Central memory CD8-positive, alpha-beta T cell (primary cell): ENCODE data around the gene MAGEA9B.
A peak's percentile ranks its signal among the peaks of the same experiment; 100 is the strongest.
"Not testable (repeated sequence)": the region's sequence is repeated elsewhere in the genome, so short reads cannot be mapped to it uniquely, and the experiment has no call there.

Experiments used
- ATAC-seq: fragments of 150-1000 bp; cut with Tn5 transposase; replicated peaks from 2 replicates; pipeline ENCODE4 v1.10.0; 2022; ENCODE audit warnings: mild to moderate bottlenecking, moderate FRiP score, moderate number of reproducible peaks; ENCODE audit not compliant: poor library complexity, severe bottlenecking; ENCODE audit errors: extremely low read depth
- DNase-seq, 2 donors: peaks; one replicate each; pipeline ENCODE4 v3.0.0; 2021; ENCODE audit warnings: low spot score in 2 of 2
- H3K27ac Mint-ChIP-seq: one replicate; pipeline ENCODE4 v1.8.0; 2022; ENCODE audit warnings: low read depth, mild to moderate bottlenecking, moderate library complexity, mixed read lengths
- H3K27me3 Mint-ChIP-seq: one replicate; pipeline ENCODE4 v1.8.0; 2022; ENCODE audit warnings: mixed read lengths
- H3K36me3 Mint-ChIP-seq: one replicate; pipeline ENCODE4 v1.8.0; 2022; ENCODE audit warnings: mild to moderate bottlenecking, moderate library complexity, mixed read lengths; ENCODE audit not compliant: insufficient read depth
- H3K4me1 Mint-ChIP-seq: one replicate; pipeline ENCODE4 v1.8.0; 2022; ENCODE audit warnings: mixed read lengths
- H3K4me3 Mint-ChIP-seq: one replicate; pipeline ENCODE4 v1.8.0; 2022; ENCODE audit warnings: mild to moderate bottlenecking, moderate library complexity, mixed read lengths
- H3K9me3 Mint-ChIP-seq: one replicate; pipeline ENCODE4 v1.8.0; 2022; ENCODE audit warnings: mixed read lengths

The MAGEA9B gene

GRCh38 chrX:149607699-149608098 is 20.4 kb upstream of the MAGEA9B start:
- Mint-ChIP-seq H3K9me3 (no peaks in the 10 kb centered on the region), H3K4me3 (no peak overlapping the region), H3K27ac (no peak overlapping the region), H3K4me1 (peaks cover 17% of the 10 kb centered on the region), H3K36me3 (peaks cover 10% of the 10 kb centered on the region), H3K27me3 (no peaks in the 10 kb centered on the region)
- DNase-seq, result no peak
- no peak for ATAC-seq

DNA sequence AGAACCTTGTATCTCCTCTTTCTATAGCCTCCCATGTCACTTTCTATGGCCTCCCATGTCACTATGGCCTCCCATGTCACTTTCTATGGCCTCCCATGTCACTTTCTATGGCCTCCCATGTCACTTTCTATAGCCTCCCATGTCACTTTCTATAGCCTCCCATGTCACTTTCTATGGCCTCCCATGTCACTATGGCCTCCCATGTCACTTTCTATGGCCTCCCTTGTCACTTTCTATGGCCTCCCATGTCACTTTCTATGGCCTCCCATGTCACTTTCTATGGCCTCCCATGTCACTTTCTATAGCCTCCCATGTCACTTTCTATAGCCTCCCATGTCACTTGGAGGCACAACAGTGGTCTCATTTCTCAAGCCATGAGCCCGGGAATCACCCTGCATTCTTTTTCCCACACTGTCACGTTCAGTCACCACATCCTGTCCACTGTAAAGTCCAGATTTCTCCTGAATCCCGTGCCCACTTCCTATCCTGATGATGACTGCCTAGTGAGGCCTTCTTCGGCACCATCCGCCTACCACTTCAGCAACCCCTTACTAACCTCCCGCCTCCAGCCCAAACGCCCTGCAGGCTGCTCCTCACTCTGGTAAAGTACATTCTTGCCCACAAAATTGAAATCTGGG is 18.1 kb upstream of the MAGEA9B start:
- ATAC-seq, H3K36me3 Mint-ChIP-seq, H3K27ac Mint-ChIP-seq, H3K9me3 Mint-ChIP-seq, H3K27me3 Mint-ChIP-seq, DNase-seq, H3K4me1 Mint-ChIP-seq, H3K4me3 Mint-ChIP-seq: not testable (repeated sequence)

- H3K9me3 Mint-ChIP-seq, H3K27me3 Mint-ChIP-seq, H3K4me1 Mint-ChIP-seq, ATAC-seq, H3K36me3 Mint-ChIP-seq, H3K27ac Mint-ChIP-seq, DNase-seq, H3K4me3 Mint-ChIP-seq: not testable (repeated sequence)
These were observed 11.3 kb upstream of the MAGEA9B start for GRCh38 chrX:149598603-149599002.

- ATAC-seq, H3K27ac Mint-ChIP-seq, H3K27me3 Mint-ChIP-seq, H3K9me3 Mint-ChIP-seq, H3K4me1 Mint-ChIP-seq, H3K4me3 Mint-ChIP-seq, H3K36me3 Mint-ChIP-seq, DNase-seq: not testable (repeated sequence)
These were observed 8.7 kb upstream of the MAGEA9B start for GRCh38 chrX:149595943-149596342.

DNA sequence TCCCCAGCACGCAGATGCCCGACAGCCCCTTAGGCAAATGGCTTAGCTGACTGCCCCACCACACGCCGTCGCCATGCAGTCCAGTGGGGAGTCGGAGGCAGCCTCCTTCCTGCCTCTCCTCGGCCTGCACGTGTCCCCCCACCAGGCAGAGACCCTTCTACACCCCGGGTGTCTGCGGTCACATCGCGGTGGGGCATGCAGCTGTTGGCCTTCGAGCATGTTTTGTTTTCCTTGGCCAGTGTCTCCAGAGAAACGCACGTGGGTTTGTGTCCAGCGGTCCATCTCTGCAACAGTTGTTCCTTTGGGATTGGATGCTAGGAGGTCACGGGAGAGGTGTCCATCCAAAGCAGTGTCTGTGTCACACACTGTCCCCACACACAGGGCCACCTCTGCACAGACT is 8.0 kb upstream of the MAGEA9B start, which contains the start of gene HSFX2:
HSFX2 (minus strand) TSS at position 101 of the 400 bp plus-strand sequence. CDS start 614 bp downstream, outside the sequence.
- not testable (repeated sequence) for H3K9me3 Mint-ChIP-seq, H3K36me3 Mint-ChIP-seq, DNase-seq, H3K27ac Mint-ChIP-seq, H3K4me1 Mint-ChIP-seq, H3K4me3 Mint-ChIP-seq, ATAC-seq, H3K27me3 Mint-ChIP-seq

- H3K27me3 Mint-ChIP-seq, H3K4me3 Mint-ChIP-seq, DNase-seq, H3K9me3 Mint-ChIP-seq, H3K27ac Mint-ChIP-seq, H3K36me3 Mint-ChIP-seq, H3K4me1 Mint-ChIP-seq, ATAC-seq: not testable (repeated sequence)
These were observed 3.7 kb upstream of the MAGEA9B start for GRCh38 chrX:149590993-149591392.

DNA sequence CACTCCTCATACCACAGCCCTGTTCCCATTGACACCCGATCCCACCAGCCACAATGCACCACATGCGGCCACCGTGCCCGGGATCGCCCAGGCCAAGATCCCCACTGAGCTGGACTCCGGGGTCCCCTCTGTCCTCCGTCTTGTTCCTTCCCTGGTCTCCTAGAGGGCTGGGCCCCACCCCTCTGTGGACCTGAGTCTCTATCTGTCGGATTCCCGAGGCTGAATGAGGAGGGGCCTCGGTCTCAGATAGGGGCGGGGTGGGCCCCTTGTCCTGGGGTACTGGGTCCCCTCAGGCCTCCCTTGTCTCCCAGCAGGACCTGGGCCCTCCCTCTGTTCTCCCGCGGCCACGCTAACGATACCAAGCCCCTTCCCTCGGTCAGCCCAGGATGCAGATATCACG is 1.6 kb downstream of the MAGEA9B start:
- H3K9me3 Mint-ChIP-seq, H3K4me3 Mint-ChIP-seq, H3K36me3 Mint-ChIP-seq, H3K27me3 Mint-ChIP-seq, ATAC-seq, H3K27ac Mint-ChIP-seq, H3K4me1 Mint-ChIP-seq, DNase-seq: not testable (repeated sequence)

DNA sequence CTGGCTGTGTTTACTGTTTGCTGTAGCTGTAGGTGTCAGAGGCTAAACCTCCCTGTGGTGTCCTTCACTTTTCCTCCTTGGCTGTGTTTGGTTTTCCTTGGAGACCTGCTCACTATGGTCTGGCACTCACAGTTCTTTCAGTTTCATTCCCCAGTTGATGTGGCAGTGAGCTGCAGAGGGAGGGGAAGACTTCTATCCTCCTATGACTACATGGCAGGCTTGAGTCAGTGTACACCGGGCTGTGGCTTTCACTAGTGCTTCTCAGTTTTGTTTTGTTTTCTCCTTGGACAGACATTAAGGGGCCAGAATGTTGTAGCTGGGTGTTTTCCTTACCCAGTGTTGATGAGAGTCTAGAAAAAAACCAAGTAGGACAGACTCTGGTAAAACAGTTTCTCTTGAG is 13.8 kb downstream of the MAGEA9B start:
- not testable (repeated sequence) for H3K27ac Mint-ChIP-seq, H3K4me1 Mint-ChIP-seq, H3K27me3 Mint-ChIP-seq, H3K9me3 Mint-ChIP-seq, H3K4me3 Mint-ChIP-seq, H3K36me3 Mint-ChIP-seq, DNase-seq
- peak; percentile 72 for ATAC-seq

DNA sequence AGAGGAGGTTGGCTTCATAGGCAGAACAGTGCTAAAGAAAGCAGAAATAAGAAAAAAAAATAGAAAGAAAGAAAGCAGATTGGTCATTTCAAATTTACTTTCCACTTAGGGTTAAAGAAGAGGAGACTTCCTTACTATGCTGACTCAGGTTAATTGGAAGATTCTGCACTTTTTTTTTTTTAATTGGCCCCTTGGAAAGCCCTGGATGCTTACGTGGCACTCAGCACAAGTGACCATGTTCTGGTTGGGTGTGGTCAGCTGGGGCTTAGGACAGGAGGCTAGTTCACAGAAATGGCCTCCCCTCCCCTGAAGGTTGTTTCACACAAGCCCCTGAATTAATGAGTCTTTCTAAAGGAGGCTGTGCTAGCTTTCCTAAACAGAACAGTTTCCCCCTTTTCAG is 14.5 kb downstream of the MAGEA9B start:
- Mint-ChIP-seq H3K36me3 (no peaks in the 10 kb centered on the region), H3K27ac (no peak overlapping the region), H3K4me1 (no peaks in the 10 kb centered on the region), H3K4me3 (no peak overlapping the region), H3K9me3 (no peaks in the 10 kb centered on the region), H3K27me3 (peaks cover 6% of the 10 kb centered on the region)
- ATAC-seq (no peak), DNase-seq (no peak)

- ATAC-seq (no peak), DNase-seq (no peak)
- Mint-ChIP-seq H3K4me1 (no peaks in the 10 kb centered on the region), H3K27ac (no peak overlapping the region), H3K9me3 (no peaks in the 10 kb centered on the region), H3K27me3 (peaks cover 6% of the 10 kb centered on the region), H3K4me3 (no peak overlapping the region), H3K36me3 (no peaks in the 10 kb centered on the region)
These were observed 15.5 kb downstream of the MAGEA9B start for GRCh38 chrX:149571770-149572169.

- H3K9me3 Mint-ChIP-seq, result no peaks in the 10 kb centered on the region
- H3K27me3 Mint-ChIP-seq, result peaks cover 6% of the 10 kb centered on the region
- ATAC-seq, result no peak
- no peak overlapping the region for H3K27ac Mint-ChIP-seq
- H3K36me3 Mint-ChIP-seq, result no peaks in the 10 kb centered on the region
- H3K4me1 Mint-ChIP-seq, result no peaks in the 10 kb centered on the region
- H3K4me3 Mint-ChIP-seq, result no peak overlapping the region
- DNase-seq, result no peak
These were observed 16.6 kb downstream of the MAGEA9B start for GRCh38 chrX:149570668-149571067.

GRCh38 chrX:149569770-149570169 is 17.5 kb downstream of the MAGEA9B start:
- H3K36me3 Mint-ChIP-seq, result no peaks in the 10 kb centered on the region
- H3K9me3 Mint-ChIP-seq, result no peaks in the 10 kb centered on the region
- ATAC-seq (no peak), DNase-seq (no peak)
- H3K4me3 Mint-ChIP-seq, result no peak overlapping the region
- no peaks in the 10 kb centered on the region for H3K4me1 Mint-ChIP-seq
- no peak overlapping the region for H3K27ac Mint-ChIP-seq
- H3K27me3 Mint-ChIP-seq, result peaks cover 6% of the 10 kb centered on the region

- H3K9me3 Mint-ChIP-seq, result no peaks in the 10 kb centered on the region
- peaks cover 6% of the 10 kb centered on the region for H3K27me3 Mint-ChIP-seq
- H3K4me1 Mint-ChIP-seq, result no peaks in the 10 kb centered on the region
- no peak overlapping the region for H3K27ac Mint-ChIP-seq
- DNase-seq (no peak), ATAC-seq (no peak)
- no peaks in the 10 kb centered on the region for H3K36me3 Mint-ChIP-seq
- H3K4me3 Mint-ChIP-seq, result no peak overlapping the region
These were observed 18.5 kb downstream of the MAGEA9B start for GRCh38 chrX:149568701-149569296.
